PFSK-1 (cell line): ENCODE measurements around the gene MDGA2.

Experiments used
- POLR2AphosphoS5 ChIP-seq: IDR thresholded peaks from 2 replicates; pipeline ENCODE4 v1.6.1; 2012; ENCODE audit warnings: low read depth, mild to moderate bottlenecking, control low read depth, low read length, moderate library complexity
- REST ChIP-seq, 2 experiments: IDR thresholded peaks; 2 replicates each; pipeline versions ENCODE4 v1.6.1 to v1.8.0; 2011 to 2012; ENCODE audit warnings: low read depth in 2 of 2, low read length in 2 of 2, control low read depth in 1 of 2, inconsistent platforms in 1 of 2, mild to moderate bottlenecking in 1 of 2, moderate library complexity in 1 of 2; ENCODE audit not compliant: insufficient read depth in 1 of 2
- SIN3A ChIP-seq: IDR thresholded peaks from 2 replicates; pipeline ENCODE4 v1.6.1; 2012; ENCODE audit warnings: mild to moderate bottlenecking, low read length, moderate library complexity, borderline replicate concordance; ENCODE audit not compliant: insufficient read depth
- TAF1 ChIP-seq: IDR thresholded peaks from 2 replicates; pipeline ENCODE4 v1.6.1; 2012; ENCODE audit warnings: low read length, control low read depth, borderline replicate concordance; ENCODE audit not compliant: insufficient read depth

GRCh38 chr14:47541662-47542061, 133.7 kb downstream of the MDGA2 start:
- TF ChIP-seq TAF1: no peak
- TF ChIP-seq SIN3A: no peak
- TF ChIP-seq REST (IDR thresholded peaks at IDR 0.05; ENCODE audit: insufficient read depth in 1 of 2, low read depth in 2 of 2, low read length in 2 of 2): no peak
- no peak for TF ChIP-seq POLR2AphosphoS5
